Embryonic facial prominence (tissue), 1 donor: Measurements from ENCODE around the gene GGA3.
"Not testable (repeated sequence)": the region's sequence is repeated elsewhere in the genome, so short reads cannot be mapped to it uniquely, and the experiment has no call there.

Experiments used
- DNase-seq: peaks from one replicate; pipeline ENCODE4 v3.0.0-alpha.2; 2016; ENCODE audit errors: extremely low spot score

GGA3 gene

GRCh38 chr17:75271955-75272847, 10.8 kb upstream of the GGA3 start:
- DNase-seq = no peak

- DNase-seq = no peak
These were observed 10.0 kb upstream of the GGA3 start for GRCh38 chr17:75271233-75271954.

GRCh38 chr17:75270966-75271232, 9.5 kb upstream of the GGA3 start, which contains the start of gene MIF4GD:
TSS of gene MIF4GD (minus strand) at chr17:75271231. CDS start at chr17:75270195, 1,036 bp downstream.
- DNase-seq = no peak

DNA sequence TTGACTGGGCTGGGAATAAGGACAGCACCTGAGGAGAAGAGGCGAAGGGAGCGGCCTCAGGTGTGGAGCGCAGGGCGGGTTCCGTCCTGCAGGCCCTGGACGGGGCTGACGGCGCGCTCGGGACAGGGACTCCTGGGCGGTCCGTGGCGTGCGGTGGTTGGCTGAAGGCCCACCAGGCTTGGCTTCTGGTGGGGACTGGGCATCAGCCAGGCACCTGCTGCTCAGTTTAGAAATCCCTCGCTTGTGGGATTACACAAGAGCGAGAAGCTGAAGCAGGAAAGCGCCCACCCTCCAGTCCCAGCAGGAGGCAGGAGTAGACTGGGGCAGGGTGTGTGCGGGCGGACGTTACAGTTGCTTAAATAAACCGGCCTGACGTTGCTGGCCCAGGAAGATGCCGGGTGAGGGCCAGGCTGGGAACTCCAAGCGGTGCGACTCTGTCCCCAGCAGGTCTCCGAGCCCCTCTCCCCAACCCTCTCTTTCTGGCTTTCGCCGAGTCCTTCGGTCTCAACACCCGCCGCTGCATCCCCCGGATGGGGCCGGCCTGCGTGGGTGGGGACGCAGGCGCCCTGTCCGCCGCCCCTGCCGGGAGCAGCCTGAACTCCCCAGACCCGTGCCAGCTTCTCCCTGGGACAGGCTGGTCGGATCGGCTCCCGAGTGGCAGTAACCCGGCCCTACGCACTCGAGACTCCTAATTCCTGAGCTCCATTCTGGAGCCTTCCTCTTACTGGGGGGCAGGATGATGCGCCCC, 9.0 kb upstream of the GGA3 start:
- no peak for DNase-seq

DNA sequence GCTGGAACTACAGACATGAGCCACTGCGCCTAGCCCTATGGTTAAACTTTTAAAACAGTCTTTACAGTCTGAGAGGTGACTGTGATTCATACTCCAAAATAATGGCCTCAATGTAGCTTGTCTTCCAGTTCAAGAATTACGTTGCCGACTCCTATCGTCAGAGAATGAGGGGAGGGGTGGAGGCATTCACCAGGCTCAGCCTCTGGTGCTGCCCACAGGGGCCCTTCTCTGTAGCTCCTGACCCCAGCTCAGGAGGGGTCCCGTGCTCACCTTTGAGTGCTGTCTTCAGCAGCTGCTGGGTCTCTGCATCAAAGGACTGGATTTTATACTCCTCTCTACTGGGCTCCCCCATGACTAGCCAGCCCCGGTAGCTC, 8.4 kb upstream of the GGA3 start:
- no peak for DNase-seq

- DNase-seq = no peak
These were observed 6.2 kb upstream of the GGA3 start for GRCh38 chr17:75267411-75268232.

- DNase-seq = no peak
These were observed 5.7 kb upstream of the GGA3 start for GRCh38 chr17:75267153-75267410.

GRCh38 chr17:75266316-75267152, 5.1 kb upstream of the GGA3 start:
- DNase-seq = no peak

DNA sequence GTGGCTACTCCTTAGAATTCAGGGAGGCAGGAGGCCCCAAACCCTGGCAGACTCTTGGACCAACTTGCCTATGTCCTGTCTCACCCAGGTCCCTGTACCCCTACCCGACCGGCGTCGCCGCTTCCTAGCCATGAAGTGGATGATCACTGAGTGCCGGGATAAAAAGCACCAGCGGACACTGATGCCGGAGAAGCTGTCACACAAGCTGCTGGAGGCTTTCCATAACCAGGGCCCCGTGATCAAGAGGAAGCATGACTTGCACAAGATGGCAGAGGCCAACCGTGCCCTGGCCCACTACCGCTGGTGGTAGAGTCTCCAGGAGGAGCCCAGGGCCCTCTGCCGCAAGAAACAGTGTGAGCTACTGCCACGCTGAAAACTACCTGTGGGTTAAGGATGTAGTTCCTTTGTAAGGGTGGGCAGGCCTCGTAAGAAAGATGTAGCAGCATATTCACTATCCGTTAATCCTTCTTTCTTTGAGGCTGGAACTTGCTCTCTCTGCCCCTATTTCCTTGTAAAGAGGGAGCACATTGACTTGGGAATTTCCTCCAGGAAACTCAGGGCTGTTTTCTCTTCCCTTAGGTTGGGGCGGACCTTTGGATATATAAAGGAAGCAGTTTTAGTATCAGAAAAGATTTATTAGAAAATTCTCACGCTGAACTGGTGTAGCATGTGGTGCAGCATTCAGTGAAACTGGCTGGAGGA, 4.4 kb upstream of the GGA3 start:
- no peak for DNase-seq

GRCh38 chr17:75263055-75263454, 1.6 kb upstream of the GGA3 start:
- no peak for DNase-seq

DNA sequence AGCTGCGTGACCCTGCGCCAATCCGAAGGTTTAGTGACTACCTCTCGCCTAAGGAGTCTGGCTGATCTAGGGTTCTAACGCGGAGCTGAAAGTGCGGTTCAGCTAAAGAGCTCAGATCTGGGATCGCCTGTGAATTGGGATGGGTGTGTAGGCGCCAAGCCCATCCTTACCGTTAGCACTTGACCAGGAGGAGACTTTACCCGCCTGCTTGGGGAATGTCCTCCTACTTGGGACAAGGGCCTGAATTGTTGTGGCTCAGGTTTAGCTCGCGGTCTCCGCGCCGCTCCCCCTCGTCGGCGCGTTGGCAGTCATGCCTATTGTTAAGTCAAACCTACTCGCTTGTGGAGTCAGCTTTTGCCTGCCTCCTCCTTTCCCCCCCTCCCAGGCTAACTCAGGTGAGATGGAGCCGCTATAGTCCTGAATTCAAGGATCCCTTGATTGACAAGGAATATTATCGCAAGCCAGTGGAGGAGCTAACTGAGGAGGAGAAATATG, 753 bp upstream of the GGA3 start:
- DNase-seq = no peak

GRCh38 chr17:75260641-75261335, 618 bp downstream of the GGA3 start:
- no peak for DNase-seq

- not testable (repeated sequence) for DNase-seq
These were observed 4.2 kb downstream of the GGA3 start for GRCh38 chr17:75257228-75257627.

DNA sequence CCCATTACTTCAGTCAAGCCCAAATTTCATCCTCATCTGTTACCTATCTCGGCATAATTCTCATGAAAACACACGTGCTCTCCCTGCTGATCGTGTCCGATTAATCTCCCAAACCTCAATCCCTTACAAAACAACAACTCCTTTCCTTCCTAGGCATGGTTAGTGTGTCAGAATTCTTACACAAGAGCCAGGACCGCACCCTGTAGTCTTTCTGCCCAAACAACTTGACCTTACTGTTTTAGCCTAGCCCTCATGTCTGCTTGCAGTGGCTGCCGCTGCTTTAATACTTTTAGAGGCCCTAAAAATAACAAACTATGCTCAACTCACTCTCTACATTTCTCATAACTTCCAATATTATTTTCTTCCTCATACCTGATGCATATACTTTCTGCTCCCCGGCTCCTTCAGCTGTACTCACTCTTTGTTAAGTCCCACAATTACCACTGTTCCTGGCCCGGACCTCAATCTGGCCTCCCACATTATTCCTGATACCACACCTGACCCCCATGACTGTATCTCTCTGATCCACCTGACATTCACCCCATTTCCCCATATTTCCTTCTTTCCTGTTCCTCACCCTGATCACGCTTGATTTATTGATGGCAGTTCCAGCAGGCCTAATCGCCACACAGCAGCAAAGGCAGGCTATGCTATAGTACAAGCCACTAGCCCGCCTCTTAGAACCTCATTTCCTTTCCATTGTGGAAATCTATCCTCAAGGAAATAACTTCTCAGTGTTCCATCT, 5.3 kb downstream of the GGA3 start:
- DNase-seq = not testable (repeated sequence)

DNA sequence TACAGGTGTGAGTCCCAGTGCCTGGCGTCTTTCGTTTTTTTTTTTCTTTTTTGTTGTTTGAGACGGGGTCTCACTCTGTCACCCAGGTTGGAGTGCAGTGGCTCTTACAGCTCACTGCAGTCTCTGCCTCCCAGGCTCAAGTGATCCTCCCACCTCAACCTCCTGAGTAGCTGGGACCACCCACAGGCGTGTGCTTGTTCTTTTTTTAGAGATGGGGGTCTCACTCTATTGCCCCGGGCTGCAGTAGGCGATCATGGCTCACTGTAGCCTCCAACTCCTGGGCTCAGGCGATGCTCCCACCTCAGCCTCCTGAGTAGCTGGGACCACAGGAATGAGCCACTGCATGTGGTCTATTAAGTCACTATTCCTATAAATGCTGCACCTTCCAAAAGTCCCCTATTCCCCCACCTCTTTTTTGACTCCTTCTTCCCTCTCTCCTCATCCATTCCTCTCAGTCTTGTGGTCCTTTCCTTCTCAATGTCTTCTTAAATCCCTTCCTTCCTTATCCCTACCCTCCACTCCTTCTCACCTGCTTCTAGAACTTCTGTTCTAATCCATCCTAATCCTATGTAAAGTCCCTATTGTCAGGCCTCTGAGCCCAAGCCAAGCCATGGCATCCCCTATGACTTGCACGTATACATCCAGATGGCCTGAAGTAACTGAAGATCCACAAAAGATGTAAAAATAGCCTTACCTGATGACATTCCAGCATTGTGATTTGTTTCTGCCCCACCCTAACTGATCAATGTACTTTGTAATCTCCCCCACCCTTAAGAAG, 9.2 kb downstream of the GGA3 start:
- DNase-seq = no peak

GRCh38 chr17:75250009-75250471, 11.4 kb downstream of the GGA3 start:
- no peak for DNase-seq

DNA sequence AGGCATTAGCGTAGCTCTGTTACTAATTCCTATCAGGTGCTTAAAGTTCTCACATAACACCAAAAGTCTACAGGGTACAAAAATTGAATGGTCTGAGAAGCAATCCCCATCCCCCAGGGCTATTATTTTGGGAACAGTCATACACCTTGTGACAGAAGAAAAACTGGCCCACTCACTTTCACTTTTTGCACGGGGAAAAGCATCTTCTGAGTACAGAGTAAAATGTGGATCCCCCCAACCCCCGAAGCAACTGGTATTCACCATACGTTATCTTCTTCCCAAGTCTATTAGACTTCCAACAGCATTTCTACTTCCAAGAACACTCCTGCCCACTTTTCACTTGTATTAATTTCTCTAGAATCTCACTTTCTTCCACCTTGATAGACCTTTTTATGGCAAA, 11.8 kb downstream of the GGA3 start:
- no peak for DNase-seq

DNA sequence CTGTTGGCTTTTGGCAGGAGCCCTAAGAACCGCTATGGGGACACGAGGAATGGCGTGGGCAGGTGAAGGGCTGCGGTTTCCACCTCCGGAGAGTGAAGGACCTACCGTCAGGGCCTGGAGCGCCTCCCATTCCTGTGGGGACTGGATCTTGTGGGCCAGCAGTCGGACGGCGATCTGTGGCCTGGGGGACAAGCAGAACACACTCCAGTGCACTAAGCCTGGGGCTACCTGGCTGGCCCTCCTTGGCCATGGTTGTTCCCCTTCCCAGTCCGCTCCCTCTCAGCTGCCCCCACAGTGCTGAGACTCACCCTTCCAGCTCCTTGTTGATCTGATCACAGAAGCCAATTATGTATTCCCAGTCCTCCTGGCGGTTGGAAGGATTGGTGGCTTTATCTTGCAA, 15.0 kb downstream of the GGA3 start:
- DNase-seq = no peak
